Measurements from ENCODE around the gene DUSP16.
A peak's percentile ranks its signal among the peaks of the same experiment; 100 is the strongest.
"Not testable (repeated sequence)": the region's sequence is repeated elsewhere in the genome, so short reads cannot be mapped to it uniquely, and the experiment has no call there.

Gene DUSP16

DNA sequence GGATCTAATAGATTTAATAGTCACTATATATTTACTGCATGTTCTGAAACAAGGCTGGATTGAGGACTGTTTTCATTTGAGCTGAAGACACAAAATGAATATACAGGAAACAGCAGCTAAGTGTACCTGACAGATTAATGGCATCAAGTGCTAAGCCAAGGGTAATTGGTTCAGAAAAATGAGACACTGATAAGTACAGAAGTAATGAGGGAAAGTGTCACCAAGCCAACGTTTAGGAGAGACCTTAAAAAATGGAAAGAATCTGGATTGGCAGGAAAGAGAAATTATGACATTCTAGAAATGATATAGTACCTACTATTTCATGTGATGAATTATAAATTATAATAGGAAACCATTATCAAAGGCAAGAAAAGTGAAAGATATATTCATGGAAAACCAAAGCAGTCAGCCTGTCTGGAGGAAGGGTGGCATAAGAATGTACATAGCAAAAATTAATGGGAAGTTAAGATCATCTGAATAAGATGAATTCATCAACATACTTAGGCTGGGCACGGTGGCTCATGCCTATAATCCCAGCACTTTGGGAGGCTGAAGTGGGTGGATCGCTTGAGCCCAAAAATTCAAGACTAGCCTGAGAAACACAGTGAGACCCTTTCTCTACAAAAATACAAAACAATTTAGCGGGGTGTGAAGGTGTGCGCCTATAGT lies 21.0 kb upstream of the DUSP16 start:
- DNase-seq, result no peak

DNA sequence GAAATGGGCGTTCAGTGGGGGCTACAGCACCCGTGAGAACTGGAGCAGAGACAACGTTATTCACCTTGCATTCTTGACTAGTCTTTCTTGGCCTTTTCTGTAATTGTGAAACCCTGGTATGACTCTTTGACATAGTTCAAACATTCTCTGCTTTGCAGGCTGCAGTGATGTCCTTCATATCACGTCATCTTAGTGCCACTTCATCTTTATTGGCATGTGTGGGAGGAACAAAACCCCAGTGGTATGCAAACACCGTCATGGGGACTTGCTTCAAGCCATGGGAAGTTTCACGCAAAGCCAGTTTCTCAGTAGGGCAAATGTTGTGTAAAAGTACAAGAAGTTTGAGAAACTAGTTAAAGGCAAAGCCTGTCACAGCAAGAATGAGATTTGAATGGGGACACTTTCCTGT lies 20.2 kb upstream of the DUSP16 start:
- DNase-seq, result peak; percentile 66

GRCh38 chr12:12582193-12582881 lies 19.7 kb upstream of the DUSP16 start:
- DNase-seq, result no peak

- not testable (repeated sequence) for DNase-seq
Measured at GRCh38 chr12:12580716-12581115, 18.1 kb upstream of the DUSP16 start.

- no peak for DNase-seq
Measured at GRCh38 chr12:12577786-12578185, 15.1 kb upstream of the DUSP16 start.

- DNase-seq, result no peak
Measured at GRCh38 chr12:12572659-12573058, 10.0 kb upstream of the DUSP16 start.

DNA sequence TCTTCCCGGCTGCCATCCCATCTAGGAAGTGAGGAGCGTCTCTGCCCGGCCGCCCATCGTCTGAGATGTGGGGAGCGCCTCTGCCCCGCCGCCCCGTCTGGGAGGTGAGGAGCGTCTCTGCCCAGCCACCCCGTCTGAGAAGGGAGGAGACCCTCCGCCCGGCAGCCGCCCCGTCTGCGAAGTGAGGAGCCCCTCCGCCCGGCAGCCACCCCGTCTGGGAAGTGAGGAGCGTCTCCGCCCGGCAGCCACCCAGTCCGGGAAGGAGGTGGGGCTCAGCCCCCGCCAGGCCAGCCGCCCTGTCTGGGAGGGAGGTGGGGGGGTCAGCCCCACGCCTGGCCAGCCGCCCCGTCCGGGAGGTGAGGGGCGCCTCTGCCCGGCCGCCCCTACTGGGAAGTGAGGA lies 3.3 kb upstream of the DUSP16 start:
- DNase-seq, result not testable (repeated sequence)

DNA sequence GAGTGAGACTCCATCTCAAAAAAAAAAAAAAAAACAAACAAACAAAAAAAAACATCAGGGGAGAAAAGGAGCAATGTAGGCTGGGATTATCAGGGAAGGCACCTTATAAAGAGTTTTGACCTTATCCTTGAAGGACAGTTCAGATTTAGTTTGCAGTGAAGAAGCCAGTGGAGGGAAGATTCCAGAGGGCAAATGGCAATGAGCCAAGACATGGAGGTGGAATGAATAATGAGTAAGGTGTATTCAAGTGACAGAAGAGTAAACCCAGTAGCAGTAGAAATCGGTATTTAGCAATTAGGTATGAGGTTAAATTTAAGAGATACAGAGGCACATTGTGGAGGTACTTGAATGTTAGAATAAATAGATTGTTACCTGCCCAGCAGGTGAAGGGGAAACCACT lies 2.2 kb upstream of the DUSP16 start:
- no peak for DNase-seq

DNA sequence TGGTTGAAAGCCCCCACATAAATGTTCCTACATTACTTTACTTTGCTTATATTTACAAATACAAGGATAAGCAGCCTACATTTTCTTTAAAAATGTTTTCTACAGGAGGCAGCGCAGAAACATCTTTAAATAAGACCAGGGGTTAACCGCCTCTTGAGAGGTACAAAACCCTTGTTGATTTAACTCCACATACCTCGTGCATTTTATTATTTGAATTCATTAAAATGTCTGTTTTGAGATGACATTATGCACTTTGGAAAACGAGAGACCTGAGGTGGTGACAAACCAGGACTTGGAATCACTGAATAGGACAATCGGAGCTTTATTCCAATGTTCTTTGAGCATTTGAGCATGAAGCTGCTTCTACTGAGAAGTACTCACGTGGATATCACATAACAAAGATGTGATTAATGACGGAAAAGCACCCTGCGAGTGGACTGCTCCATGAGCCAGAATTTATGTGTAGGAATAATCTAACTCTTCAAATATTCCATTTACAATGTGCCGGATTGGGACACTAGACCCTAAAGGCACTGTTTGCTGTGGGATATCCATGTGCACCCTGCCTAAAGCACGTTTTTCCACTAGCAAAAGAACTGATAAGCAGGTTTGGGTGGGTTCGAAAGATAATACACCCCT lies 746 bp upstream of the DUSP16 start:
- DNase-seq, result no peak

DNA sequence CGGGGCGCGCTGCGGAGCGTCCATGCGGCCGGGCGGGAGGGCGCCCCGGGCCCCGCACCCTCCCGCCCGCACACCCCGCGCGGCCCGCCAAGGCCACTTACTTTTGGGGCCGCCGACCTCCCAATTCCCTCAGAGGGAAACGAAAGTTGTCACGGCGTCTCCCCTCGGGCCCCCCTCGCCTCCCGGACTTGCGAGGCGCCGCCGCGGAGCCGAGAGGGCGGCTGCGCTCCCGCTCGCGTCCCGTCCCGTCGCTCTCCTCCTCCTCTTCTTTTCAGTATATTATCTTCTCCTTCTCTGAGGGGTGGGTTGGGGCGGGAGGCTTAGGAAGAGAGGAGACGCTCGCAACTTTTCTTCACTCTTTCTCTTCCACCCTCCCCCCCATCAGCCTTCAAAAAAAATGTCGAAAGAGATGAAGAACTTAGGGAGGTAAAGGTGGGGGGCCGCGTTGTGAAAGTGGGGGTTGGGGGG lies 613 bp downstream of the DUSP16 start:
- DNase-seq, result peak; percentile 30

- peak; percentile 45 for DNase-seq
Measured at GRCh38 chr12:12561371-12562015, 1.2 kb downstream of the DUSP16 start.

DNA sequence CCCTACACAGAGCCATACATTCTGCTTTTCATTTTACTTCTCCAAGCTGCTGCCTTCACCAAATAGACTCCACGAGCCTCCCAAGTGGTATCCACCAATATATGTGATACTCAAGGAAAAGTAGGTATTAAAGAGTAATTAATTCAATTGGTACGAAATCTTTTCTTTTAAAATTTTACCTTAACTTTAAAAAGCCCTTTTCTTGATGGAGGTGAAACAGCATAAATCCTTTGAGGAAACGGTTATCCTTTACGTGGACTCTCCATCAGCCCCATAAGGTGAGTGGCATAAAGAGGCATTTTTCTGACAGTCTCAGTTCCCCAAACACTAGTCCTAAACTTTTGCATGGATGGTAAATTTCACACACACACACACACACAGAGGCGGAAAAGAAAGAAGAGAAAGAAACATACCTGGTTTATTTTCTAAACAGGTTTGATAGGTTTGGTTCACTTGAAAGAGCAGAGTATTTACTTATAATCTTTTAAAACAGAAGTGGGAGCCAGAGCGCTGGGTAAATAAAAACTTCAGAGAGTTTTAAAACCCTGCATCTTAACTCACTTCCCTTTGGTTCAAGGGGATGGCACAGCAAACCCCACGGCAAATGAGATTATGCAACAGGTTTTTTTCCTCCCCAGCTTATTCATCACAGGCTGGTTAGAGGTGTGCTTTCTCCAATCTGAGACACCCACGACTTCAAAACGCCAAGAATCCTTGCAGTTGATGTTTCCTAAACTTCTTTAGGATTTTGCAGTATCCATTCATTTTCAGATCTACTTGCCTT lies 1.9 kb downstream of the DUSP16 start:
- peak; percentile 59 for DNase-seq

- no peak for DNase-seq
Measured at GRCh38 chr12:12559719-12560296, 2.9 kb downstream of the DUSP16 start.

DNA sequence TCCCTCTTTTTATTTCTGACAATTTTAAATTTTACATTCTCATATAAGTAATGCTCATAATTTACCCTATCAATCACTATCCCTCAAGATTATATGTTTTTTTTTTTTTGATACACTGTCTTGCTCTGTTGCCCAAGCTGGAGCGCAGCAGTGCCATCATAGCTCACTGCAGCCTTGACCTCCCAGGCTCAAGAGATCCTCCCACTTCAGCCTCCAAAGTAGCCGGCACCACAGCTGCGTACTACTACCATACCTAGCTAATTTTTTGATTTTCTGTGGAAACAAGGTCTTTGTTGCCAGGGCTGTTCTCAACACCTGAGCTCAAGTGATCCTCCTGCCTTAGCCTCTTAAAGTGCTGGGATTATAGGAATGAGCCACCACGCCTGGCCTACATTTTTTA lies 4.4 kb downstream of the DUSP16 start:
- DNase-seq, result no peak

GRCh38 chr12:12557733-12558132 lies 4.9 kb downstream of the DUSP16 start:
- DNase-seq, result no peak

GRCh38 chr12:12555656-12556055 lies 7.0 kb downstream of the DUSP16 start:
- DNase-seq, result no peak

- no peak for DNase-seq
Measured at GRCh38 chr12:12553208-12553785, 9.4 kb downstream of the DUSP16 start.

DNA sequence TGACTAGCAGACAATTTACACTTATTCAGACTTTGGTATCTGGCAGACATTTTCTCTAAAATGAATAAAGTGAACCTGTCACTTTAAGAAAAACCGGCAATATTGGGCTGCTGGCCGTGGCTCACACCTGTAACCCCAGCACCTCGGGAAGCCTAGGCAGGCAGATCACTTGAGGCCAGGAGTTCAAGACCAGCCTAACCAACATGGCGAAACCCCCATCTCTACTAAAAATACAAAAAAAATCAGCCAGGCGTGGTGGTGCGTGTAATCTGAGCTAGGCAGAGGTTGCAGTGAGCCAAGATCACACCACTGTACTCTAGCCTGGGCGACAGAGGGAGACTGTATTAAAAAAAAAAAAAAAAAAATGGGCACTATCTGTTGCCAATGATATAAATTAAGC lies 11.5 kb downstream of the DUSP16 start:
- no peak for DNase-seq

DNA sequence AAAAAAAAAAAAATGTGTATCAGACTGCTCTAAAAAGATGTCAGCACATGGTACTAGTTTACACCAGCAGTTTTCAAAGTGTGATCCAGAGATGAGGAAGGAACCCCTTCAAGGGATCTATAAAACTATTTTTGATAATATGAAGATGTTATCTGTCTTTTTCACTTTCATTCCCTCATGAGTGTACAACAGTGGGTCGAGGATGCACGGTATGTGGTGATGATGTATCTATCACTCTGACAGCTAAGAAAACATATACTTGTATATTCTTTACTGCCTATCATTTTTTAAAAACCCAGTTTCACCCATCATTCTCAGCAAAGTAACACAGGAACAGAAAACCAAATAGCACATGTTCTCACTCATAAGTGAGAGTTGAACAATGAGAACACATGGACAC lies 12.4 kb downstream of the DUSP16 start:
- no peak for DNase-seq

GRCh38 chr12:12549426-12549825 lies 13.2 kb downstream of the DUSP16 start:
- no peak for DNase-seq

GRCh38 chr12:12548713-12549112 lies 13.9 kb downstream of the DUSP16 start:
- DNase-seq, result no peak

- DNase-seq, result no peak
Measured at GRCh38 chr12:12546314-12546772, 16.3 kb downstream of the DUSP16 start.

Measured in stimulated activated CD4-positive, alpha-beta T cell treated with anti-CD3 and anti-CD28 coated beads, Interleukin-4, amount 100 ng/mL, for 24 hours (primary cell).